Glutamatergic neuron (in vitro differentiated cells): ENCODE measurements around the gene RAB7B. TPM values are rescaled to one million over a fixed set of nuclear protein-coding genes. Genes with fewer than 3 reads are reported as not detected.
"Not testable (repeated sequence)": the region's sequence is repeated elsewhere in the genome, so short reads cannot be mapped to it uniquely, and the experiment has no call there.

Experiments
- DNase-seq: peaks from one replicate; pipeline ENCODE4 v3.0.0; 2022
- H3K27ac Mint-ChIP-seq: one replicate; pipeline ENCODE4 v1.8.0; 2020; ENCODE audit warnings: mild to moderate bottlenecking, mixed read lengths, inconsistent platforms; ENCODE audit not compliant: unreplicated experiment
- H3K27me3 Mint-ChIP-seq: one replicate; pipeline ENCODE4 v1.8.0; 2020; ENCODE audit warnings: mild to moderate bottlenecking, moderate library complexity, mixed read lengths, inconsistent platforms; ENCODE audit not compliant: unreplicated experiment
- H3K36me3 Mint-ChIP-seq: one replicate; pipeline ENCODE4 v1.8.0; 2020; ENCODE audit warnings: mild to moderate bottlenecking, mixed read lengths, inconsistent platforms; ENCODE audit not compliant: unreplicated experiment
- H3K4me1 Mint-ChIP-seq: one replicate; pipeline ENCODE4 v1.8.0; 2020; ENCODE audit warnings: mild to moderate bottlenecking, low read depth, mixed read lengths, inconsistent platforms; ENCODE audit not compliant: unreplicated experiment
- H3K4me3 Mint-ChIP-seq: one replicate; pipeline ENCODE4 v1.8.0; 2020; ENCODE audit warnings: mild to moderate bottlenecking, mixed read lengths, inconsistent platforms; ENCODE audit not compliant: unreplicated experiment
- H3K9me3 Mint-ChIP-seq: one replicate; pipeline ENCODE4 v1.8.0; 2020; ENCODE audit warnings: mild to moderate bottlenecking, moderate library complexity, mixed read lengths, inconsistent platforms; ENCODE audit not compliant: unreplicated experiment
- CTCF ChIP-seq: fragments of 200-600 bp; sonication (generic); IDR thresholded peaks from one replicate; pipeline ENCODE4 v1.5.0; 2021; ENCODE audit not compliant: partially characterized antibody, unreplicated experiment
- long read RNA-seq: library from polyadenylated mRNA; unstranded; transcript quantifications from one replicate; pipeline ENCODE4 v2.0.0, GENCODE V29; 2020; ENCODE audit not compliant: unreplicated experiment
- total RNA-seq: library from RNA; stranded (reverse); fragmentation: NEBNext Ultra II Directional; extraction: Animal tissue kit (Norgen Biotek cat#: 25700); gene quantifications from one replicate; pipeline ENCODE4 v1.2.1, GENCODE V29; 2021; ENCODE audit not compliant: unreplicated experiment

RAB7B gene
- not detected for total RNA-seq
- long read RNA-seq: 0 reads

- no peak for TF ChIP-seq CTCF
- peaks cover 2% of the 10 kb centered on the region for H3K4me1 Mint-ChIP-seq
- H3K27ac Mint-ChIP-seq: peak within 1 kb of the TSS; percentile 55
- no peak for DNase-seq
- H3K36me3 Mint-ChIP-seq: peaks cover 11% of the 10 kb centered on the region
- peaks cover 2% of the 10 kb centered on the region for H3K27me3 Mint-ChIP-seq
- H3K9me3 Mint-ChIP-seq: peaks cover 10% of the 10 kb centered on the region
- peak within 1 kb of the TSS; percentile 49 for H3K4me3 Mint-ChIP-seq
Measured at GRCh38 chr1:206002871-206003801, at the start of gene RAB7B. Gene RAB7B, minus strand, starts transcription at chr1:206003395. Its CDS starts 9,260 bp downstream, at chr1:205994135.

- not testable (repeated sequence) for H3K9me3 Mint-ChIP-seq, H3K36me3 Mint-ChIP-seq, H3K4me1 Mint-ChIP-seq, H3K27me3 Mint-ChIP-seq, DNase-seq, H3K4me3 Mint-ChIP-seq, H3K27ac Mint-ChIP-seq
Measured at GRCh38 chr1:206052231-206052865, 49.2 kb upstream of the RAB7B start.

- Mint-ChIP-seq H3K9me3 (no peaks in the 10 kb centered on the region), H3K4me1 (no peaks in the 10 kb centered on the region), H3K4me3 (no peak overlapping the region), H3K36me3 (peaks cover 5% of the 10 kb centered on the region), H3K27ac (no peak overlapping the region), H3K27me3 (peaks cover 2% of the 10 kb centered on the region)
- no peak for TF ChIP-seq CTCF
- no peak for DNase-seq
Measured at GRCh38 chr1:206050655-206051235, 47.5 kb upstream of the RAB7B start.

GRCh38 chr1:206049919-206050600 is 46.9 kb upstream of the RAB7B start:
- peaks cover 5% of the 10 kb centered on the region for H3K36me3 Mint-ChIP-seq
- TF ChIP-seq CTCF: no peak
- peaks cover 2% of the 10 kb centered on the region for H3K27me3 Mint-ChIP-seq
- no peak for DNase-seq
- no peak overlapping the region for H3K27ac Mint-ChIP-seq
- no peaks in the 10 kb centered on the region for H3K9me3 Mint-ChIP-seq
- no peaks in the 10 kb centered on the region for H3K4me1 Mint-ChIP-seq
- no peak overlapping the region for H3K4me3 Mint-ChIP-seq

GRCh38 chr1:206049293-206049692 is 46.1 kb upstream of the RAB7B start:
- no peak for DNase-seq
- Mint-ChIP-seq H3K27me3 (peaks cover 2% of the 10 kb centered on the region), H3K9me3 (no peaks in the 10 kb centered on the region), H3K36me3 (peaks cover 5% of the 10 kb centered on the region), H3K4me1 (no peaks in the 10 kb centered on the region), H3K4me3 (no peak overlapping the region), H3K27ac (no peak overlapping the region)
- TF ChIP-seq CTCF: no peak
